SK-MEL-5 (cell line): ENCODE data around the gene RBMS2. TPM values are rescaled to one million over a fixed set of nuclear protein-coding genes. Genes with fewer than 3 reads are reported as not detected.
A peak's percentile ranks its signal among the peaks of the same experiment; 100 is the strongest.
"Not testable (repeated sequence)": the region's sequence is repeated elsewhere in the genome, so short reads cannot be mapped to it uniquely, and the experiment has no call there.

ENCODE experiments used
- DNase-seq: peaks from one replicate; pipeline ENCODE4 v3.0.0-alpha.2; 2016; ENCODE audit warnings: low read depth, low spot score
- in situ Hi-C: cut with HindIII; loops from 2 replicates; pipeline ENCODE4 v1.10.0; 2016; ENCODE audit warnings: low sequenced_read_pairs, high pct_unique_total_duplicates, low pct_unique_long_range_greater_than_20kb
- polyA plus RNA-seq, 2 experiments: library from polyadenylated mRNA; depleted of rRNA; stranded (reverse); fragments of >200 nt; gene quantifications; 2 replicates each; pipeline ENCODE4 v1.2.3, GENCODE V29; 2015
- total RNA-seq: library from RNA; depleted of rRNA; stranded (reverse); fragments of >200 nt; shearing (Covaris generic); gene quantifications from 2 replicates; pipeline ENCODE4 v1.2.3, GENCODE V29; 2014; rRNA removed

The RBMS2 gene, protein sequence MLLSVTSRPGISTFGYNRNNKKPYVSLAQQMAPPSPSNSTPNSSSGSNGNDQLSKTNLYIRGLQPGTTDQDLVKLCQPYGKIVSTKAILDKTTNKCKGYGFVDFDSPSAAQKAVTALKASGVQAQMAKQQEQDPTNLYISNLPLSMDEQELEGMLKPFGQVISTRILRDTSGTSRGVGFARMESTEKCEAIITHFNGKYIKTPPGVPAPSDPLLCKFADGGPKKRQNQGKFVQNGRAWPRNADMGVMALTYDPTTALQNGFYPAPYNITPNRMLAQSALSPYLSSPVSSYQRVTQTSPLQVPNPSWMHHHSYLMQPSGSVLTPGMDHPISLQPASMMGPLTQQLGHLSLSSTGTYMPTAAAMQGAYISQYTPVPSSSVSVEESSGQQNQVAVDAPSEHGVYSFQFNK
- 4.9 and 6.0 TPM in 2 replicates for total RNA-seq
- 8.0 and 13.0 TPM in 2 replicates for polyA plus RNA-seq (2015; cell fraction: cytosol; rRNA removed)
- 7.7 and 12.7 TPM in 2 replicates for polyA plus RNA-seq (2015; cell fraction: nucleus; rRNA removed)

DNA sequence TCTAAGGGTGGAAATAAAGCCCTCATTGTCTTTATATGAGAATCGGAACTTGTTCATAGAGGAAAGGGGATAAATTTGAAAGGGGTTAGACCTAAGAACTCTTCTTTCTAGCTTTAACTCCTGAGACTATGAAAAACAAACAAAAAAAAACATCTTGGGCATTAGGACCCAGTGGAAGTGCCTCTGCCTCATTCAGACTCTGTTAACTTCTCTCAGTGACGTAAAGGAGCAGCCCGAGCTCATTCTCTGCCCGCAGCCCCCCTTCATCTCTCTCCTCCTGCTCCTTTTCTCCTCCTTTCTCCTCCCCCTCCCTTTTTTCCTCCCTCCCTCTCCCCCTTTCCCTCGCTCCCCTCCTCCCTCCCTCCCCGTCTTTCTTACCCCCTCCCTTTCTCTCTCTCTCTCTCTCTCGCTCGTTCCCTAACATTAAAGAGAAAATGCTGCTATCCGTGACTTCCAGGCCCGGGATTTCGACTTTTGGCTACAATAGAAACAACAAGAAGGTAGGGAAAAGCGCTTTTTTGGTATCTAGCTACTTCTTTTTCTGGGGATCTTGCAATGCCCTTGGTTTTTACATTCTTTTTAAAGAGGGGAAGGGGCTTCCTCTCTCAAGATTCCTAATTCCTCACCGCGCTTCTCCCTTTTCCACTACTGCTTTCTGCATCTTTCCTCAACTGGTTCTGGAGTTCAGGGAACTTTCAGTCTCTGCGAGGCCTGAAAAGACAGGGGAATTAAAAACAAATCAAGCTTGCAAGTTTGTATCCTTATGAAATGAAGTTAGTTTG, at the start of gene RBMS2:
RBMS2 (plus strand) TSS at position 231 of the 782 bp plus-strand sequence; CDS start at position 435, 204 bp downstream.
- DNase-seq = peak; percentile 93
- in situ Hi-C loops = loop anchor here (25.0 kb wide), 1 partner anchor 91 kb away; no protein-coding TSS in a partner anchor

DNA sequence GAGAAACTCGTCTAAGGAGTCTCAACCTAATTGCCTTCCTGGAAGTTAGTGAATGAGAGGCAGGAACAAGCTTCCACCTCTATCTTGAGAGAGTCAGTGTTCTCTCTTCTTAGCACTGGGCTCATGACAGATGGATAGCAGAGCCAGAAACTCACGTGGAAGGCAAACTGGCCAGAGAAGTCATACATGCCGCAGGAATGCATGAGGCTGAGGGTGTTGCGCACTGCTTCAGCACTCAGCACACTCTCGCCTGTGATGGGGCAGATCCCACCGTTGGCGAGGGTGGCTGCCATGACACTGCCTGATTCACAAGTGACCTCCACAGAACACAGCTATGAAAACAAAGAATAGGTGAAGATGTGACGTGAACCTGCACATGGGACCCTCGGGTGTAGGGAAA, 47.2 kb upstream of the RBMS2 start:
- in situ Hi-C loops = no loop called here
- DNase-seq = no peak

DNA sequence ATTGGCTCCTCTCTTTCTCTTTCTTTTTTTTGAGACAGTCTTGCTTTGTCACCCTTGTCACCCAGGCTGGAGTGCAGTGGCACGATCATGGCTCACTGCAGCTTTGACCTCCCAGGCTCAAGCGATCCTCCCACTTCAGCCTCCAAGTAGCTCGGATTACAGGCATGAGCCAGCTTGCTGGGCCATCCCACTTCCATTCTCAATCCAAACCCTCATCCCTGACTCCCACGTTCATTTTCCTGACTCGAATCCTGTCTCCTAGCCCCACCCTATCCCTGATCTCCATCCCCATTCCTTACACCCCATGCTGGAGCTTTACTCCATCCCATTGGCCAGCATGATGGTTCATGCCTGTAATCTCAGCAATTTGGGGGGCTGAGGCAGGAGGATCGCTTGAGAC, 45.5 kb upstream of the RBMS2 start:
- in situ Hi-C loops = no loop called here

DNA sequence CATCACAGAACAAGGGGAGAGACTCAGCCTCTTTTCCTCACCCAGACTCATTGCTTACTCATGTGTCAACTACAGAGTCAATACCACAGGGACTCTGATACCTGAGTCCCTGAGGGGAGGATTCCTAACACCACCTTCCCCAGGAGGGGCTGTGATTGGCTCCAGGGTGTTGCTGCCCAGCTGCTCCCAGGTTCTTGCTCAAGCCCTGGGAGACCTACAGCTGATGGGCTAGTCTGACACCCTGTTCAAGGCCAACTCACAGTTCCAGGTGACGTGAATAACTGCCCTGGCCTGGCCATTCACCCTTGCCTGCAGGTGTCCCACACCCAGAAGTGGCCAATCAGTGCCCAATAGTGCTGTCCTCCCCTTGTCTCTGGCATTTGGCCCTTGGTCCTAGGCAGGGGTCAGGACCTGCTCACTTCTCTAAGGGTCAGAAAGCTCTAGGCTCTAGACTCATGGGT, 44.6 kb upstream of the RBMS2 start:
- DNase-seq = no peak
- in situ Hi-C loops = no loop called here

More for the DNA sequence above, 45.5 kb upstream of the RBMS2 start:
- no peak for DNase-seq

DNA sequence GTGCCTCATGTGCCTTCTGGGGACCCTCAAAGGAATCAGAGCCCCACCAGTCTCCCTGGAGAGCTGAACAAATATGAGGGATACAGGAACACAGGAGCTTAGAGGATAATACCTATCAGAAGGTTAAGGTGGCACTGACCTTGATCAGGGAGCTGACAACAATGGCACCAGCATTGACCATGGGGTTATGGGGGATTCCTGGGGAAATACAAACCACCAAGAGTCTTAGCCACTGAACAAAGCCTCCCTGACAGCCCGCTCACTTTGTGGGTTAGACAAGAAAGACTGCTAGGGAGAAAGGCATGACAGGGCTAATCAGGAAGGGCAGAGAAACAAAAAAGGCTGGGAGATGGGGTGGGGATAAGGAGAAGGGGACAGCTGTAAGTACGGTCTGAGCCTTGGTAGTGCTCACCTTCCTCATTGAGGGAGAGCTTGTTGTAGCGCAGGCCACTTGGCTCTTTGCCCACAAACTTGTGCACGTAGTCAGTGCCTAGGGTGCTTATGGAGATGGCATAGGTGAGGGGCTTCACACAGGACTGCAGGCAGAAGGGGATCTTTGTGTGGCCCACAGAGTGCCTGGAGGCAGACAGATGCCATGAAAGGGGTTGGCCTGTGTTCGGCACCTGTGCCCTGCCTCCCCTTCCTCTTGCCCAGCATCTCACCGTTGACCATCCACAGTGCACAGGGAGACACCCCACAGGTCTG, 43.9 kb upstream of the RBMS2 start:
- in situ Hi-C loops = no loop called here
- no peak for DNase-seq

DNA sequence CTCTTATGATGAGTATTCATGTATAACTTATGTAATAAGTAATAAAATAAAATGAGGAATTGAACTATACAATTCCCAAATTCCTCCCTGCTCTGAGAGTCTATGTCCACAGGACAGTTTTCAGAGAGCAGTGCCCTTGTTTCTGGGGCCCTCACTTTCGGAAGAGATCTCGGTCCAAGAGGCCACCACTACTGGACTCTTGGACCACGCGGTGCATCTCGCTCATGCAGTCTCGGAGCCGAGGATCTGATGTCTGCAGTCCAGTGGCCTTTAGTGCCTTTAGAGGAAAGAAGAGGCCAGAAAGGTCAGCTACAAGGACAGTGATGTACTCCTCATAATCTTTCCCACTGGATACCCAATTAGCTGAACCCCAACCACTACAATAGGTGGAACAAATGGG, 42.0 kb upstream of the RBMS2 start:
- in situ Hi-C loops = no loop called here
- no peak for DNase-seq

DNA sequence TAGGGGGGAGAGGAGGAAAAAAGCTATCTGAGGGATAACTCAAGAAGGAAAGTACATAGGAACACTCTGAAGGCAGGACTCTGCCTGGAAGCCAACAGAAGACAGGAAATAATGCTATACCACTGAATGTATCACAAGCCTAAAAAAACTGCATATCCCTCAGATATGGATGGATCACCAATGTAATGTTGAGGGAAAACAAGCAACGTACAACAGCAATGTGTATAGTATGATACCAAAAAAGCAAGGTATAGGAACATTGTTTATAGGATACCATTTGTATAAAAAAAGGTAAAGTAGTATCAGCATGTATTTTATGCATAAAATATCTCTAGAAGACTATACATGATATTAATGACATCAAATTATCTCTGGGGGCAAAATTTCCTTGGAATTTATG, 37.1 kb upstream of the RBMS2 start:
- in situ Hi-C loops = no loop called here
- no peak for DNase-seq

DNA sequence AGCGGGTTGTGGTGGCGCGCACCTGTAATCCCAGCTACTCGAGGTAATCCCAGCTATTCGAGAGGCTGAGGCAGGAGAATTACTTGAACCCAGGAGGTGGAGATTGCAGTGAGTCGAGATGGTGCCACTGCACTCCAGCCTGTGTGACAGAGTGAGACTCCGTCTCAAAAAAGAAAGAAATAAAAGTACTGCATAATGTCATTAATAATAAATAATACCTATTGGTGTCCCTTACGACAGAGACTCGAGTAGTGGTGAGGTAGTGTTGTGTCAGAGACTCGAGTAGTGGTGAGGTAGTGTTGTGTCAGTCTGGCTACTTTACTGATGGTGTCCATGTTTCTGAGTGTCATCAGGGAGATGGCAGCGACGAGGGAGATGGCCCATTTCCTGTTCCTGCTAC, 34.9 kb upstream of the RBMS2 start:
- no peak for DNase-seq
- in situ Hi-C loops = no loop called here

DNA sequence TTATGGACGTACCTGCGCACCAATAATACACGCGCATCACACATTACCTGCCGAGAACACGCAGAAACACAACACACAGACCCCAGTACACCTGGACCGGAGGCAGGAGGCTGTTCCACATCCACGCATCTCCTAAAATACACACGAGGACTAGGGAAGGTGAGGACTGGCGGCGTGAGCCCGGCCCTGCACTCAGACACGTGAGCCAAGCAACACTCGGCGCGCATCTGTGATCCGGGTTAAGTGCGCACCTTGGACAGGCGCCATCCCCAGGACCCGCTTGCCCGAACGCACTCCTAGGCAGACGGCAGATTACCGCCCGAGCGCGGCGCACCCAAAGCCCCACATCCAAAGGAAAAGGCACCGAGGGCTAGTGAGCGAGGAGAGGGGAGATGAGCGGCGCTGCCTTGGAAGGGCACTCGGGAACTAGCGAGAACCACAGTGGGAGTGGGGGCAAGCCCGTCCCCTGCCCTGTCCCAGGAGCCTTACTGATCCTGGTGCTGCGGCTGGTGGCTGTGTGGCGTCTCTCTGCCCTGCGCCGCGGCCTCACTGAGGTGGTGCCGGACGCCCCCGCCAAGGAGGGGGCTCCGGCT, 34.1 kb upstream of the RBMS2 start:
- DNase-seq = no peak
- in situ Hi-C loops = no loop called here

DNA sequence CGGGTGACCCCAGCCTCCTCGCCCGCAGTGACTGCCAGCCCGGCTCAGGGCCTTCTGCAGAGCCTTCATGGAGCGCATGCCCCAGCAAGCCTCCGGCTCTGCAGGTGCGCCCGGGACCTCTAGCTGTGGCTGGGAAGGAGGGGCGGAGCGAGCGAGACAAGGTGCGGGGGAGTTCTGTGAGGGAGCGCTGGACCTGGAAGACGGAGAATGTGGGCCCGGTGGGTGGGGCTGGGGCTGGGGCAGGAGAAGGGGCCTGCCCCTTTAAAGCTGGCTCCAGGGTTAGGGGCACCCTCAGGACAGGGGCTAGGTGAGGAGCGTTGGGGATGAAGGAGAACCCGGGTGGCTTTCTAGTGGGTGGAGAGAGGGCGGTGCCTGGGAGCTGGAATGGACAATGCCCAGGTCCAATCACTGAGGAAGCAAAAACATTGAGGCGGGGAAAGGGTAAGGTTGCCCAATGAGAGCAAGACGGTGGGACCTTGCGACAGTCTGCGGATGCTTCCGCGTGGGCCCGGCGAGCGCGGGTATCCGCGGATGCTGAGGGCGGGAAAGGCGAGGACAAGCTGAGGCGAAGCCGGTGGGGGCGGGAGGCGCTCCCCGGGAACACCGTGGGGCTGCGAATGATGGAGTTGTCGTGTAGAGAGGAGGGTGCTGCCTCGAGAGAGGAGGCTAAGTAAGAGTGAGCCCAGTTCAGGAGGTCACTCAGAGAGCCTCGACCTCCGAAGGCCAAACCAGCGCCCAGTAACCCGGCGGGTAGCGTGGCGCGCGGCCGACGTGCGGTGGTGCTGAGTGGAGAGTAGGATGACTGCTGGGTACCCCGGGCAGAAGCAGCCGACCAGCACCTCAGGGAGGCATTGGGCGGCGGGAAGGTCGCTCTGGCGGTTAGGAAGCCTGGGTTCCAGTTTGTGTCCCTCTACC, 33.3 kb upstream of the RBMS2 start, which contains the start of gene GLS2:
GLS2 (minus strand) TSS at position 121 of the 915 bp plus-strand sequence; CDS start at position 78, 43 bp downstream.
- no peak for DNase-seq
- in situ Hi-C loops = no loop called here

DNA sequence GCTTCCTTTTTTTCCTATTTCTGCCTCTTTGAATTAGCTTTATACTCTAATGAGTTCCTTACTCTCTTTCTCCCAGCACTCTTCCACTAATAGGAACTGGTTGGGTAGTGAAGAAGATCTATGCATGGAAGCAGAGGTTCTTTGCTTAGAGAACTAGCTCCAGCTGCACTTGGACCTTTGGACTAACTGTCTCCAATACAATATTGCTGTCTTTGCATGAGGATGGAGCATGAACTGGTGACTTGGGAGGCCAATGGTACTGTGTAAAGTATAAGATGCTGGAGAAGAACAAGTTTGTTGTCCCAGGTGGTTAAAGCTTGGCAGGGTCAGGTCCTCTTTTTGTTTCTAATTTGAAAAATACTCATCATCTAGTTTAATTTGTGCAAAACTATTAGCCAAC, 31.3 kb upstream of the RBMS2 start:
- in situ Hi-C loops = no loop called here
- DNase-seq = no peak

DNA sequence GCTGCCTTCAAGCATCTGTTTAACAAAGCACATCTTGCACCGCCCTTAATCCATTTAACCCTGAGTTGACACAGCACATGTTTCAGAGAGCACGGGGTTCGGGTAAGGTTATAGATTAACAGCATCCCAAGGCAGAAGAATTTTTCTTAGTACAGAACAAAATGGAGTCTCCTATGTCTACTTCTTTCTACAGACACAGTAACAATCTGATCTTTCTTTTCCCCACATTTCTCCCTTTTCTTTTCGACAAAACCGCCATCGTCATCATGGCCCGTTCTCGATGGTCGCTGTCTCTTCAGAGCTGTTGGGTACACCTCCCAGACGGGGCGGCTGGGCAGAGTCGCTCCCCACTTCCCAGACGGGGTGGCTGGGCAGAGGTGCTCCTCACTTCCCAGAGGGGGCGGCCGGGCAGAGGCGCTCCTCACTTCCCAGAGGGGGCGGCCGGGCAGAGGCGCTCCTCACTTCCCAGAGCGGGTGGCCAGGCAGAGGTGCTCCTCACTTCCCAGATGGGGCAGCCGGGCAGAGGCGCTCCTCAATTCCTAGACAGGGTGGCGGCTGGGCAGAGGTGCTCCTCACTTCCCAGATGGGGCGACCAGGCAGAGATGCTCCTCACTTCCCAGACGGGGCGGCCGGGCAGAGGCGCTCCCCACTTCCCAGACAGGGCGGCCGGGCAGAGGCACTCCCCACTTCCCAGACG, 28.1 kb upstream of the RBMS2 start:
- in situ Hi-C loops, DNase-seq: not testable (repeated sequence)

DNA sequence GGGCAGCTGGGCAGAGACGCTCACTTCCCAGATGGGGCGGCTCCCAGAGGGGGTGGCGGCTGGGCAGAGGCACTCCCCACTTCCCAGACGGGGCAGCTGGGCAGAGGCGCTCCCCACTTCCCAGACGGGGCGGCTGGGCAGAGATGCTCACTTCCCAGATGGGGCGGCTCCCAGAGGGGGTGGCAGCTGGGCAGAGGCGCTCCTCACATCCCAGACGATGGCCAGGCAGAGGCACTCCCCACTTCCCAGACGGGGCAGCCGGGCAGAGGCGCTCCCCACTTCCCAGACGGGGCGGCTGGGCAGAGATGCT, 27.6 kb upstream of the RBMS2 start:
- DNase-seq, in situ Hi-C loops: not testable (repeated sequence)

DNA sequence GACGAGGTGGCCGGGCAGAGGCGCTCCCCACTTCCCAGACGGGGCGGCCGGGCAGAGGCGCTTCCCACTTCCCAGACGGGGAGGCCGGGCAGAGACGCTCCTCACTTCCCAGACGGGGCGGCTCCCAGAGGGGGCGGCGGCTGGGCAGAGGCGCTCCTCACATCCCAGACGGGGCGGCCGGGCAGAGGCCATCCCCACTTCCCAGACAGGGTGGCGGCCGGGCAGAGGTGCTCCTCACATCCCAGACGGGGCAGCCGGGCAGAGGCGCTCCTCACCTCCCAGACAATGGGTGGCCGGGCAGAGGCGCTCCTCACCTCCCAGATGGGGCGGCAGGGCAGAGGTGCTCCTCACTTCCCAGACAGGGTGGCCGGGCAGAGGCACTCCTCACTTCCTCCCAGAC, 27.1 kb upstream of the RBMS2 start:
- in situ Hi-C loops, DNase-seq: not testable (repeated sequence)

DNA sequence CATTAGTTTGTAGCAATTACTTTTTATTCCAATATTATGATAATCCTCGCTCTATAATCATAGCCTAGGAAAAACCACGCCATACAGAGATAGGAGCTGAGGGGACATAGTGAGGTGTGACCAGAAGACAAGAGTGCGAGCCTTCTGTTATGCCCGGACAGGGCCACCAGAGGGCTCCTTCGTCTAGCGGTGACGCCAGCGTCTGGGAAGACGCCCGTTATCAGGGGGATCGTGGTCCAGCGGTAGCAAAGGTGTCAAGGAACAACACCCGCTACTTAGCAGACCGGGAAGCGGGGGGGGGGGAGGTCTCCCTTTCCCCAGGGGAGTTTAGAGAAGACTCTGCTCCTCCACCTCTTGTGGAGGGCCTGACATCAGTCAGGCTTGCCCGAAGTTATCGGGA, 24.9 kb upstream of the RBMS2 start:
- in situ Hi-C loops = not testable (repeated sequence)
- DNase-seq = peak; percentile 36
